Breast epithelium (tissue), 3 donors: ENCODE measurements around the gene PPFIA1.

Experiments
- CTCF ChIP-seq, 3 donors: fragments of 450-650 bp; IDR thresholded peaks; one replicate each; pipeline ENCODE4 v1.5.1; 2016 to 2017; ENCODE audit warnings: antibody characterized with exemption in 3 of 3, mild to moderate bottlenecking in 3 of 3, moderate library complexity in 3 of 3
- POLR2A ChIP-seq: fragments of 450-650 bp; IDR thresholded peaks from one replicate; pipeline ENCODE4 v1.6.1; 2016; ENCODE audit warnings: antibody characterized with exemption, mild to moderate bottlenecking, moderate library complexity
- POLR2AphosphoS5 ChIP-seq, 3 donors: sonication (generic); formaldehyde crosslinking; IDR thresholded peaks; one replicate each; pipeline ENCODE4 v1.6.1; 2017; ENCODE audit warnings: antibody characterized with exemption in 3 of 3

- no peak for TF ChIP-seq CTCF (IDR thresholded peaks at IDR 0.05)
- TF ChIP-seq POLR2A = no peak
- no peak for TF ChIP-seq POLR2AphosphoS5 (IDR thresholded peaks at IDR 0.05)
Measured at GRCh38 chr11:70331901-70332300, 61.4 kb downstream of the PPFIA1 start.
